Spleen (tissue), 11 donors: ENCODE results near the gene PRR5L. TPM values are rescaled to one million over a fixed set of nuclear protein-coding genes. Genes with fewer than 3 reads are reported as not detected.

Source experiments
- DNase-seq: peaks from one replicate; pipeline ENCODE4 v3.0.0-alpha.2; 2020
- H3K27ac ChIP-seq, 8 donors: fragments of 200-600 bp; sonication (generic) in 7 of 8; 1 replicate in 4 of 8; 2 replicates in 4 of 8; pipeline versions ENCODE4 v1.5.0 to v1.8.0; 2016 to 2021; ENCODE audit warnings: inconsistent platforms in 4 of 8, mild to moderate bottlenecking in 4 of 8, moderate library complexity in 1 of 8
- H3K27me3 ChIP-seq, 7 donors: fragments of 200-600 bp; sonication (generic) in 6 of 7; replicated peaks in 1 of 7; 1 replicate in 4 of 7; 2 replicates in 3 of 7; pipeline versions ENCODE4 v1.5.0 to v1.8.0; 2016 to 2021; ENCODE audit warnings: inconsistent platforms in 3 of 7, mild to moderate bottlenecking in 1 of 7
- H3K36me3 ChIP-seq, 6 donors: fragments of 200-600 bp; sonication (generic) in 5 of 6; 1 replicate in 4 of 6; 2 replicates in 2 of 6; pipeline versions ENCODE4 v1.5.0 to v1.8.0; 2016 to 2021; ENCODE audit warnings: inconsistent platforms in 2 of 6
- H3K4me1 ChIP-seq, 6 donors: fragments of 200-600 bp; sonication (generic) in 5 of 6; 1 replicate in 3 of 6; 2 replicates in 3 of 6; pipeline versions ENCODE4 v1.5.0 to v1.8.0; 2016 to 2021; ENCODE audit warnings: inconsistent platforms in 3 of 6
- H3K4me3 ChIP-seq, 8 donors: fragments of 200-600 bp; sonication (generic) in 7 of 8; 1 replicate in 4 of 8; 2 replicates in 4 of 8; pipeline versions ENCODE4 v1.5.0 to v1.8.0; 2016 to 2021; ENCODE audit warnings: inconsistent platforms in 4 of 8, mild to moderate bottlenecking in 4 of 8, moderate library complexity in 2 of 8
- H3K9me3 ChIP-seq, 8 donors: fragments of 200-600 bp; sonication (generic) in 7 of 8; 1 replicate in 4 of 8; 2 replicates in 4 of 8; pipeline versions ENCODE4 v1.5.0 to v1.8.0; 2016 to 2021; ENCODE audit warnings: inconsistent platforms in 4 of 8
- POLR2A ChIP-seq, 3 donors: fragments of 450-650 bp; IDR thresholded peaks; one replicate each; pipeline ENCODE4 v1.5.1; 2017; ENCODE audit warnings: antibody characterized with exemption in 3 of 3, mild to moderate bottlenecking in 1 of 3
- POLR2AphosphoS5 ChIP-seq, 3 donors: sonication (generic); formaldehyde crosslinking; IDR thresholded peaks; one replicate each; pipeline ENCODE4 v1.5.1; 2017; ENCODE audit warnings: antibody characterized with exemption in 3 of 3
- WGBS, 5 donors: extraction: QIAGEN DNeasy Blood & Tissue Kit in 3 of 5; methylation state at CpG; one replicate each; pipeline versions ENCODE4 v1.1.5 to v1.1.7; 2013 to 2018; 5-methylcytosine and 5-hydroxymethylcytosine counted together
- intact Hi-C: fragments of 100-400 bp; cut with DNase I; formaldehyde crosslinking; loops from one replicate; pipeline ENCODE4 v1.15.0; 2023; ENCODE audit warnings: low total_unique reads
- polyA plus RNA-seq, 3 donors: library from polyadenylated mRNA; stranded (reverse); fragments of 200-250 nt; gene quantifications; one replicate each; pipeline ENCODE4 v1.2.1, GENCODE V29; 2013
- total RNA-seq, 7 donors: library from RNA; depleted of rRNA in 3 of 7; stranded (reverse); fragments of >200 nt in 3 of 7; fragmentation: NEBNext Ultra II Directional in 4 of 7; extraction: Animal tissue kit (Norgen Biotek cat#: 25700) in 4 of 7; gene quantifications; one replicate each; pipeline versions ENCODE4 v1.1.0 to v1.2.1, GENCODE V29; 2016 to 2021
- TF ChIP-seq, protein P1 (sequence below), 11 experiments: fragments of 200-600 bp in 7 of 11; fragments of 450-650 bp in 4 of 11; sonication (generic) in 4 of 11; IDR thresholded peaks in 8 of 11; conservative IDR thresholded peaks in 3 of 11; 1 replicate in 7 of 11; 2 replicates in 4 of 11; pipeline versions ENCODE4 v1.4.0 to v1.8.0; 2016 to 2021; ENCODE audit warnings: antibody characterized with exemption in 11 of 11, inconsistent platforms in 4 of 11, mild to moderate bottlenecking in 1 of 11
- donor health status: healthy with polysubstance abuse.
- donor health status: DM: no; HTN: no; CAD: no; lungs with moderate emphysema.
- donor health status: DM: no; HTN: no; CAD: no.
- donor health status: Bipolar disorder and iron deficiency.
- donor health status: healthy.
- donor health status: DM: no; HTN: no; CAD: no.
- donor health status: DM: yes; HTN: yes; CAD: no.

Gene PRR5L
- total and polyA plus RNA-seq, 10 donors = 10.7 to 330 (median 140) TPM

DNA sequence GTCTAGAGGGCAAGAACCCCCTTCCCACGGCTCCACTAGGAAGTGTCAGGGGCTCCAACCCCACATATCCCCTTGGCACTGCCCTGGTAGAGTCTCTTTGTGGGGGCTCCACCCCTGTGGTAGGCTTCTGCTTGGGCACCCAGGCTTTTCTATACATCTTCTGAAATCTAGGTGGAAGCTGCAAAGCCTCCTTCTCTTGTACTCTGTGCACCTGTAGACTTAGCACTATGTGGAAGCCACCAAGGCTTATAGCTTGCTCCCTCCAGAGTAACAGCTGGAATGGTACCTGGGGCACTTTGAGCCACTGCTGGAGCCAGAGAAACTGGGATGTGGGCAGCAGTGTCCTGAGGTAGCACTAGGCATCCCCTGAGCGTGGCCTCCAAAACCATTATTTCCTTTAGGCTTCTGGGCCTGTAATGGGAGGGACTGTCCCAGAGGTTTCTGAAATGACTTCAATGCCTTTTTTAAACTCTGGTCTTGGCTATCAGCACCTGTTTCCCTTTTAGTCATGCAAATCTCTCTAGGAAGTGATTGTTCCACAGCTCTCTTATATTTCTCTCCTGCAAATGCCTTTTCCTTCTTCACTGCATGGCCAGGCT lies 145.6 kb downstream of the PRR5L start:
- TF ChIP-seq POLR2A (IDR thresholded peaks at IDR 0.05) (no peak), POLR2AphosphoS5 (IDR thresholded peaks at IDR 0.05) (no peak)
- TF ChIP-seq, protein P1, sequence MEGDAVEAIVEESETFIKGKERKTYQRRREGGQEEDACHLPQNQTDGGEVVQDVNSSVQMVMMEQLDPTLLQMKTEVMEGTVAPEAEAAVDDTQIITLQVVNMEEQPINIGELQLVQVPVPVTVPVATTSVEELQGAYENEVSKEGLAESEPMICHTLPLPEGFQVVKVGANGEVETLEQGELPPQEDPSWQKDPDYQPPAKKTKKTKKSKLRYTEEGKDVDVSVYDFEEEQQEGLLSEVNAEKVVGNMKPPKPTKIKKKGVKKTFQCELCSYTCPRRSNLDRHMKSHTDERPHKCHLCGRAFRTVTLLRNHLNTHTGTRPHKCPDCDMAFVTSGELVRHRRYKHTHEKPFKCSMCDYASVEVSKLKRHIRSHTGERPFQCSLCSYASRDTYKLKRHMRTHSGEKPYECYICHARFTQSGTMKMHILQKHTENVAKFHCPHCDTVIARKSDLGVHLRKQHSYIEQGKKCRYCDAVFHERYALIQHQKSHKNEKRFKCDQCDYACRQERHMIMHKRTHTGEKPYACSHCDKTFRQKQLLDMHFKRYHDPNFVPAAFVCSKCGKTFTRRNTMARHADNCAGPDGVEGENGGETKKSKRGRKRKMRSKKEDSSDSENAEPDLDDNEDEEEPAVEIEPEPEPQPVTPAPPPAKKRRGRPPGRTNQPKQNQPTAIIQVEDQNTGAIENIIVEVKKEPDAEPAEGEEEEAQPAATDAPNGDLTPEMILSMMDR (IDR thresholded peaks at IDR 0.05 in 8 of 11, conservative IDR thresholded peaks at IDR 0.05 in 3 of 11) = no peak
- 65 to 82% (median 74%) methylated on average over 2 of the region's 2 CpGs for WGBS, 5 donors
- peaks cover 3 to 39% (median 28%) of the 10 kb centered on the region in 6 donors for H3K4me1 ChIP-seq

DNA sequence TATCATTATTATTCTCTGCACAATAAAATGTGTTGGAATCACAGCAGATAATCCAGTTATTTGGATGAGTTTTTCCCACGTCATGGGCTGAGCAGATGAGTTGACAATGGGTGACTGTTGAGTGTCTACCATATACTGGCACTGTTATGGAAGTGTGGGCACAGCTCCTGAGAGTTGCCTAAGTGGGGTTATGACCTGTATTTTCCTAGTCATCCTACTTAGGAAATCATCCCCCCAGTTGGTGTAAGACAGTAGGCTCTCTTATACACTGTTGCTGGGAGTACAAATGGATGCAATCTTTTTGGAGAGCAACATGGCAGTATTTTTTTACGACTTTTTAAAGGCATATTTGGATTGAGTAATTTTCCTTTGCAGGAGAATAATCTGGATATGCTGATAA lies 147.6 kb downstream of the PRR5L start:
- no peak overlapping the region for H3K27ac ChIP-seq
- intact Hi-C loops = no loop called here
- peaks cover 0 to 6% (median 0%) of the 10 kb centered on the region in 8 donors for H3K9me3 ChIP-seq
- H3K27me3 ChIP-seq = no peaks in the 10 kb centered on the region
- peaks cover 9 to 59% (median 42%) of the 10 kb centered on the region in 6 donors for H3K4me1 ChIP-seq
- peaks cover 0 to 98% (median 16%) of the 10 kb centered on the region in 6 donors for H3K36me3 ChIP-seq
- 71 to 92% (median 80%) methylated on average over 2 of the region's 2 CpGs for WGBS, 5 donors
- no peak for DNase-seq
- no peak overlapping the region for H3K4me3 ChIP-seq
- TF ChIP-seq POLR2AphosphoS5 (IDR thresholded peaks at IDR 0.05) = no peak
- TF ChIP-seq POLR2A (IDR thresholded peaks at IDR 0.05) = no peak
- TF ChIP-seq, protein P1 (IDR thresholded peaks at IDR 0.05 in 8 of 11, conservative IDR thresholded peaks at IDR 0.05 in 3 of 11) = no peak

More for the DNA sequence above, 145.6 kb downstream of the PRR5L start:
- Histone ChIP-seq H3K4me3 (no peak overlapping the region), H3K9me3 (peaks cover 0 to 6% (median 0%) of the 10 kb centered on the region in 8 donors), H3K36me3 (peaks cover 0 to 98% (median 14%) of the 10 kb centered on the region in 6 donors), H3K27ac (no peak overlapping the region), H3K27me3 (no peaks in the 10 kb centered on the region)
- intact Hi-C loops = no loop called here
- no peak for DNase-seq

DNA sequence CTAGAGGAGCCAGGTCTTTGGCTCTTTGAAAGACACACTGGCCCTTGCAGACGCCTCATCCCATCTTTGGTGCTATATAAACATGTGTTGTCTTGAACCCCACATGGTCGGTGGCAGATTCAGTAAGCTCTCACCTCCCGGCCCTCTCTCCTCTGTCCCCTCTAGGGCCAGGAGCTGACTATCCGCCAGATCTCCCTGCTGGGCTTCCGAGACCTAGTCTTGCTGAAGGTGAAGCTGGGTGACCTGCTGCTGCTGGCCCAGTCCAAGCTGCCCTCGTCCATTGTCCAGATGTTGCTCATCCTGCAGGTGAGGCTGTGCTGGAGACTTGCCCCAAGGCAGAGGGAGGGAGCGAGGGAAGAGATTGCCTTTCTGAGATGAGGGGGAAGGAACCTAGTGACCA lies 150.0 kb downstream of the PRR5L start:
- H3K27me3 ChIP-seq = no peaks in the 10 kb centered on the region
- peaks cover 0 to 6% (median 0%) of the 10 kb centered on the region in 8 donors for H3K9me3 ChIP-seq
- H3K27ac ChIP-seq = peak overlapping the region in 4 of 8 donors; percentile 29 to 66 (median 40)
- TF ChIP-seq, protein P1 (IDR thresholded peaks at IDR 0.05 in 8 of 11, conservative IDR thresholded peaks at IDR 0.05 in 3 of 11) = no peak
- TF ChIP-seq POLR2AphosphoS5 (IDR thresholded peaks at IDR 0.05) = peak in 1 of 3 donors; percentile 52
- peaks cover 29 to 84% (median 65%) of the 10 kb centered on the region in 6 donors for H3K4me1 ChIP-seq
- no peak for DNase-seq
- H3K36me3 ChIP-seq = peaks cover 0 to 97% (median 19%) of the 10 kb centered on the region in 6 donors
- WGBS, 5 donors = 90 to 96% (median 95%) methylated on average over 7 of the region's 7 CpGs
- intact Hi-C loops = no loop called here
- no peak overlapping the region for H3K4me3 ChIP-seq

DNA sequence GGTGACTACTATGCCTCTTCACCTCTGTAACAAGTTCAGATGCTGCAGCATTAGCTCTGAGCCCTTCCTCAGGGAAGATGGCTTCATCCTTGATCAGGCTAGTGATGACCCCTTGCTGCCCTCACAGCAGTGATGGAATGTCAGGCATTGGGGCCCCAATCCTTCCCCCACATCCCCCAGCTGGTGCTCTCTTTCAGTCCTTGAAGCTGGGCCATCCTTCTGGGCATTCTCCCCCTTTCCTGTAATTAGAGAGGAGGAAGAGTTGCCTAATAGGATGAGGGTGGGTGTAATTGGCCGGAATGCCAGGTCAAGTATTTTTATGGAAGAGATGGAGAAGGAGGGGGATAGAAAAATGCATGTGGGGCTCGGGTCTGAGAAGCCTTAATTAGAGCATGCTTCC lies 151.4 kb downstream of the PRR5L start:
- 42 to 75% (median 54%) methylated on average over 2 of the region's 2 CpGs for WGBS, 5 donors
- Histone ChIP-seq H3K9me3 (no peaks in the 10 kb centered on the region), H3K27me3 (no peaks in the 10 kb centered on the region), H3K27ac (peak overlapping the region in 6 of 8 donors; percentile 5 to 66 (median 40)), H3K36me3 (peaks cover 0 to 97% (median 25%) of the 10 kb centered on the region in 6 donors), H3K4me1 (peaks cover 29 to 94% (median 63%) of the 10 kb centered on the region in 6 donors), H3K4me3 (no peak overlapping the region)
- DNase-seq = no peak
- intact Hi-C loops = no loop called here
- TF ChIP-seq POLR2A (IDR thresholded peaks at IDR 0.05) (no peak), POLR2AphosphoS5 (IDR thresholded peaks at IDR 0.05) (no peak)
- TF ChIP-seq, protein P1 (IDR thresholded peaks at IDR 0.05 in 8 of 11, conservative IDR thresholded peaks at IDR 0.05 in 3 of 11) = no peak
